ENCODE data around the gene STBD1. TPM values are rescaled to one million over a fixed set of nuclear protein-coding genes. Genes with fewer than 3 reads are reported as not detected.

Gene STBD1
- total RNA-seq, 1 donor from 2014 or later: 7.8 TPM

GRCh38 chr4:76315267-76315918 is 8.9 kb downstream of the STBD1 start:
- H3K4me3 ChIP-seq (ENCODE audit: low read depth, low read length): no peak overlapping the region
- DNase-seq (ENCODE audit: low read depth): no peak
- TF ChIP-seq, protein P1, sequence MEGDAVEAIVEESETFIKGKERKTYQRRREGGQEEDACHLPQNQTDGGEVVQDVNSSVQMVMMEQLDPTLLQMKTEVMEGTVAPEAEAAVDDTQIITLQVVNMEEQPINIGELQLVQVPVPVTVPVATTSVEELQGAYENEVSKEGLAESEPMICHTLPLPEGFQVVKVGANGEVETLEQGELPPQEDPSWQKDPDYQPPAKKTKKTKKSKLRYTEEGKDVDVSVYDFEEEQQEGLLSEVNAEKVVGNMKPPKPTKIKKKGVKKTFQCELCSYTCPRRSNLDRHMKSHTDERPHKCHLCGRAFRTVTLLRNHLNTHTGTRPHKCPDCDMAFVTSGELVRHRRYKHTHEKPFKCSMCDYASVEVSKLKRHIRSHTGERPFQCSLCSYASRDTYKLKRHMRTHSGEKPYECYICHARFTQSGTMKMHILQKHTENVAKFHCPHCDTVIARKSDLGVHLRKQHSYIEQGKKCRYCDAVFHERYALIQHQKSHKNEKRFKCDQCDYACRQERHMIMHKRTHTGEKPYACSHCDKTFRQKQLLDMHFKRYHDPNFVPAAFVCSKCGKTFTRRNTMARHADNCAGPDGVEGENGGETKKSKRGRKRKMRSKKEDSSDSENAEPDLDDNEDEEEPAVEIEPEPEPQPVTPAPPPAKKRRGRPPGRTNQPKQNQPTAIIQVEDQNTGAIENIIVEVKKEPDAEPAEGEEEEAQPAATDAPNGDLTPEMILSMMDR (conservative IDR thresholded peaks at IDR 0.05; ENCODE audit: low read depth, low read length): no peak

GRCh38 chr4:76316131-76316530 is 9.6 kb downstream of the STBD1 start:
- no peak for DNase-seq (ENCODE audit: low read depth)
- H3K4me3 ChIP-seq (ENCODE audit: low read depth, low read length): no peak overlapping the region
- TF ChIP-seq, protein P1 (conservative IDR thresholded peaks at IDR 0.05; ENCODE audit: low read depth, low read length): no peak

DNA sequence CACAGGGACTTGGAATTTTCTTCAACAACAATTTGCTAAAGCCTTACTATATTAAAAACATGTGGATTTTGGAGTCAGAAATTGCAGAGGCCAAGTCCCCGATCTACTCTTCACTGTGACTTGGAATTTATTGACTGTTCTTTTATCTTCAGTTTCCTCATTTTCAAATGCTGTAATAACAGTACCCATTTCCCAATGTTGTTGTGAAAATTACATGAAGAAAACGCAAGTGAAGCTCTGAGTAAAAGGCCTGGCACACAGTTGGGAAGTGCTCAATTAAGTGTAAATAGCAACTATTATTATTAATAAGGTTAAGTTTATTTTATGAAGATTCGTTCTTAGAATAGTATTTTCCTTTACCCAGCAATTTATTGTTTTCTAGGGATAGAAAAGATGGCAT is 15.7 kb downstream of the STBD1 start:
- DNase-seq (ENCODE audit: low read depth): no peak
- TF ChIP-seq, protein P1 (conservative IDR thresholded peaks at IDR 0.05; ENCODE audit: low read depth, low read length): no peak
- H3K4me3 ChIP-seq (ENCODE audit: low read depth, low read length): no peak overlapping the region

GRCh38 chr4:76325072-76325471 is 18.5 kb downstream of the STBD1 start:
- DNase-seq (ENCODE audit: low read depth): no peak
- TF ChIP-seq, protein P1 (conservative IDR thresholded peaks at IDR 0.05; ENCODE audit: low read depth, low read length): no peak
- H3K4me3 ChIP-seq (ENCODE audit: low read depth, low read length): no peak overlapping the region

- TF ChIP-seq, protein P1 (conservative IDR thresholded peaks at IDR 0.05; ENCODE audit: low read depth, low read length): no peak
- DNase-seq (ENCODE audit: low read depth): no peak
- H3K4me3 ChIP-seq (ENCODE audit: low read depth, low read length): no peak overlapping the region
Measured at GRCh38 chr4:76326515-76326914, 20.0 kb downstream of the STBD1 start.

DNA sequence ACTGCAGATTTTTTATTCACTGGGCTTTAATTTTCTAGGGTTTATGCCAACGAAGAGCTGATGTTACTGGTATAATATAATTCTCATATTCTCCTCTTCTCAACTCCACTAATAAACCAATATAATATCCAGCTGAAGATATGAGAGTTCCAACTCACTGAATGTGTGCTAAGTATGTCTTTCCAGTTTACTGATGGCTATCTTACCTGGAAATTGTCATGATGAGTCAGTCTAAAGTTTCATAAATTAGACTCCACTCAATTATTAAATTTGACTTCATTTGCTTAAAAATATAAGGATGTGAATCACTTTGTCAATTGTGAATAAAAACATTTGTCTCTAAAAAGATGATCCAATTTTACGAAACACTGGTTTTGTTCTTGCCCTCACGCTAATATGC is 28.4 kb downstream of the STBD1 start:
- H3K4me3 ChIP-seq (ENCODE audit: low read depth, low read length): no peak overlapping the region

More for the DNA sequence above, 28.4 kb downstream of the STBD1 start:
- DNase-seq (ENCODE audit: low read depth): no peak
- TF ChIP-seq, protein P1 (conservative IDR thresholded peaks at IDR 0.05; ENCODE audit: low read depth, low read length): no peak

Data from epithelial cell of proximal tubule (primary cell).